HG03460 (cell line): ENCODE measurements around the gene PAX2.

Experiments
- ATAC-seq: cut with Tn5 transposase; IDR thresholded peaks from one replicate; pipeline ENCODE4 v1.9.1; 2021; ENCODE audit not compliant: unreplicated experiment

Gene PAX2

GRCh38 chr10:100784126-100784525 lies 38.7 kb downstream of the PAX2 start:
- no peak for ATAC-seq

- ATAC-seq: no peak
These were observed 41.2 kb downstream of the PAX2 start for GRCh38 chr10:100786591-100786990.

GRCh38 chr10:100788002-100788903 lies 42.9 kb downstream of the PAX2 start:
- ATAC-seq: no peak

GRCh38 chr10:100790761-100791208 lies 45.4 kb downstream of the PAX2 start:
- no peak for ATAC-seq

- ATAC-seq: no peak
These were observed 46.1 kb downstream of the PAX2 start for GRCh38 chr10:100791369-100792058.

GRCh38 chr10:100792574-100792973 lies 47.2 kb downstream of the PAX2 start:
- ATAC-seq: no peak

GRCh38 chr10:100793055-100793454 lies 47.7 kb downstream of the PAX2 start:
- ATAC-seq: no peak

- no peak for ATAC-seq
These were observed 54.5 kb downstream of the PAX2 start for GRCh38 chr10:100799881-100800280.

GRCh38 chr10:100800931-100801330 lies 55.5 kb downstream of the PAX2 start:
- ATAC-seq: no peak

GRCh38 chr10:100802196-100802595 lies 56.8 kb downstream of the PAX2 start:
- ATAC-seq: no peak

GRCh38 chr10:100802607-100803006 lies 57.2 kb downstream of the PAX2 start:
- ATAC-seq: no peak

GRCh38 chr10:100803492-100803891 lies 58.1 kb downstream of the PAX2 start:
- no peak for ATAC-seq

GRCh38 chr10:100803908-100804307 lies 58.5 kb downstream of the PAX2 start:
- ATAC-seq: no peak

GRCh38 chr10:100805543-100806355 lies 60.4 kb downstream of the PAX2 start:
- no peak for ATAC-seq

- no peak for ATAC-seq
These were observed 60.9 kb downstream of the PAX2 start for GRCh38 chr10:100806356-100806645.

GRCh38 chr10:100807241-100807951 lies 62.0 kb downstream of the PAX2 start:
- ATAC-seq: no peak

- ATAC-seq: no peak
These were observed 63.5 kb downstream of the PAX2 start for GRCh38 chr10:100808876-100809275.

GRCh38 chr10:100810091-100810834 lies 64.9 kb downstream of the PAX2 start:
- no peak for ATAC-seq

GRCh38 chr10:100810835-100811116 lies 65.4 kb downstream of the PAX2 start:
- no peak for ATAC-seq

- no peak for ATAC-seq
These were observed 65.9 kb downstream of the PAX2 start for GRCh38 chr10:100811261-100811660.
